Neural progenitor cell (in vitro differentiated cells): ENCODE results near the gene RPL27.

Experiments
- CTCF ChIP-seq: fragments of 200-600 bp; sonication (generic); IDR thresholded peaks from 2 replicates; pipeline ENCODE4 v1.5.1; 2017; ENCODE audit warnings: antibody characterized with exemption, mild to moderate bottlenecking
- EZH2 ChIP-seq: fragments of 200-600 bp; sonication (generic); IDR thresholded peaks from 2 replicates; pipeline ENCODE4 v1.6.1; 2017; ENCODE audit warnings: antibody characterized with exemption, mild to moderate bottlenecking, moderate library complexity
- EZH2phosphoT487 ChIP-seq: fragments of 200-600 bp; sonication (generic); IDR thresholded peaks from 2 replicates; pipeline ENCODE4 v1.6.1; 2017; ENCODE audit warnings: antibody characterized with exemption

DNA sequence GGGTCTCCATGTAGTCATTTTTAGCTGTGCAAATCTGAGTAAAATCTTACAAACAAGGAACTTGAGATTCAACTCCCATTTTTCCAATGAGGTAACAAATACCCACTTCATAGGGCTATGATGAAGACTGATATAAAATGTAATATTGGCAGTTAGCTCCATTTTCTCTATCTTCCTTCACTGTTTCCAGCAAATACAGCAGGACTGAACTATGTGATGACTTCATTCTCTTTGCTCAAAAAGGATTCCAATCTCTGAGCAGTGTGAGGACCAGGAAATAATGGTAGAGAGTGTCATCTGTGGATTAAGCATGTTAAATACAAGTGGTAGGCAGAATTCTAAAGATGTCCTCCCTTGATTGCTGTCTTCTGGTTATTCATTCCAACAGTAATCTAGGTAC, 45.1 kb downstream of the RPL27 start:
- no peak for TF ChIP-seq EZH2phosphoT487
- TF ChIP-seq CTCF = no peak
- no peak for TF ChIP-seq EZH2
